Measurements from ENCODE around the gene ALDH3A2. TPM values are rescaled to one million over a fixed set of nuclear protein-coding genes. Genes with fewer than 3 reads are reported as not detected.

ALDH3A2 gene
- total and polyA plus RNA-seq, 8 donors, result 46.3 to 102 (median 57.0) TPM

DNA sequence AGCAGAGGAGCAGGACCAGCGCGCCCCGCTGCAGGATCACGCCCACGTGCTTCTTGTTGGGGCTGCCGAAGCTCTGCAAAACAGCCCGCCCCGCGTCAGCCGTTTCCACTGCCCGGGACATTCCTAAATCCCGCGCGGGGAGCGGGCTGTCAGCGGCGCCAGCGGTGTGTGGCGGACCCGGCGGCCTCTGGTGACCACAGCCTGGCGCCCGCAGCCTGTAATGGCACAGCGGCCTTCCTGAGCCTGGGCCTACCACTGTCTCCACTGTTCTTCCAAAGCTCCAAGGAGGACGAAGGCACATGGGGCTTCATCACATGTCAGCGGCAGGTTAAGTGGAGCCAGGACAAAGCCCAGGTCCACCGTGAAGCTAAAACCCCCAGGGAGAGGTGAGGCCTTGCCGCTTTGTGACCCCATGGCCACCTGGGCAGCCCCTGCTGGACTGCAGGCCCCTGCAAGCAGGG lies 65.4 kb downstream of the ALDH3A2 start:
- 88 to 89% methylated on average over 27 to 28 of the region's 28 CpGs for WGBS, 2 donors
- H3K27me3 ChIP-seq, result no peaks in the 10 kb centered on the region
- TF ChIP-seq, protein P1, sequence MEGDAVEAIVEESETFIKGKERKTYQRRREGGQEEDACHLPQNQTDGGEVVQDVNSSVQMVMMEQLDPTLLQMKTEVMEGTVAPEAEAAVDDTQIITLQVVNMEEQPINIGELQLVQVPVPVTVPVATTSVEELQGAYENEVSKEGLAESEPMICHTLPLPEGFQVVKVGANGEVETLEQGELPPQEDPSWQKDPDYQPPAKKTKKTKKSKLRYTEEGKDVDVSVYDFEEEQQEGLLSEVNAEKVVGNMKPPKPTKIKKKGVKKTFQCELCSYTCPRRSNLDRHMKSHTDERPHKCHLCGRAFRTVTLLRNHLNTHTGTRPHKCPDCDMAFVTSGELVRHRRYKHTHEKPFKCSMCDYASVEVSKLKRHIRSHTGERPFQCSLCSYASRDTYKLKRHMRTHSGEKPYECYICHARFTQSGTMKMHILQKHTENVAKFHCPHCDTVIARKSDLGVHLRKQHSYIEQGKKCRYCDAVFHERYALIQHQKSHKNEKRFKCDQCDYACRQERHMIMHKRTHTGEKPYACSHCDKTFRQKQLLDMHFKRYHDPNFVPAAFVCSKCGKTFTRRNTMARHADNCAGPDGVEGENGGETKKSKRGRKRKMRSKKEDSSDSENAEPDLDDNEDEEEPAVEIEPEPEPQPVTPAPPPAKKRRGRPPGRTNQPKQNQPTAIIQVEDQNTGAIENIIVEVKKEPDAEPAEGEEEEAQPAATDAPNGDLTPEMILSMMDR (IDR thresholded peaks at IDR 0.05), result no peak
- no peaks in the 10 kb centered on the region for H3K4me1 ChIP-seq
- H3K36me3 ChIP-seq, result no peaks in the 10 kb centered on the region
- no peaks in the 10 kb centered on the region for H3K9me3 ChIP-seq
- no peak overlapping the region for H3K4me3 ChIP-seq
- FAIRE-seq, result no peak
- ATAC-seq, result no peak
- peak in 2 of 6 donors; percentile 45 to 52 for DNase-seq
- intact Hi-C loops (cut with DNase I), result no loop called here
- H3K27ac ChIP-seq, result no peak overlapping the region

DNA sequence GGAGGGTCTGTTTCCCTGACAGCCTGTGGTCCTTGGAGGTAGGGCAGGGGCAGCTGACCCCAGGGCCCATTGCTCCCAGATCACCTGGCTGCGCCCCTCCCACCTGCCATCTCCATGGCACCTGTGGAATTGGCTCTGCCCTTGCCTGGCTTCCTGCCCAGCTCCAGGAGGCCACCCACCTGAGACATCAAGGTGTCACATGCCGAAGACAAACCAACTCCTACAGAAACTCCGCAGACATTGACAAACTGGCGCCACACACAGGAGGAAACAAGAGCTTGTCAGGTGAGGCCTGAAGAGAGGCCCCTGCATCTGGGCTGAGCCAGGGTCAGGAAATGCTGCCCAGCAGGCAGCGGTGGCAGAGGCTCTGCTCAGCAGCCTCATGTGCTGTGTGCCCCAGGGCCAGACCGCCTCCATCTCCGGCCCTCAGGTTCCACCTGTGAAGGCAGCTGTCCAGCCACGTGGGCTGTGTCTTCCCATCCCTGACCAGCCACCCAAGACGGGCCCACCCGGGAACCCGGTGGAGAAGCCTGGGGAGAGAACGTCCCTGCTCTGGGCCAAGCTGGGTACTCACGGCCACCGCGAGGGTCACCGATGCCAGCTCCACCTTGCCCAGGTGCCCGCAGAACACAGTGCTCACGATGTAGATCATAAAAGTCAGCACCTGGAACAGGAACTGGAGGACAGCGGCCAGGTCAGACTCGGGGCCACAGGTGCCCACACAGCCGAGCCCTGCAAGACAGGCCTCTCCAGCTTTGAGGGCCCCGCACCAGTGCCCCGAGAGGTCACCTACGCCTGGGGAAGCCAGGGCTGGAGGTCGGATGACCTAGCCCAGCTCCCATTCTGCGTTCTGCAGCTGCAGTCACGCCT lies 66.2 kb downstream of the ALDH3A2 start:
- Histone ChIP-seq H3K4me3 (no peak overlapping the region), H3K9me3 (no peaks in the 10 kb centered on the region), H3K27ac (no peak overlapping the region), H3K4me1 (no peaks in the 10 kb centered on the region), H3K27me3 (no peaks in the 10 kb centered on the region), H3K36me3 (no peaks in the 10 kb centered on the region)
- WGBS, 2 donors, result 81% methylated on average over 26 to 27 of the region's 27 CpGs
- TF ChIP-seq, protein P1 (IDR thresholded peaks at IDR 0.05), result no peak
- no peak for FAIRE-seq
- peak; percentile 13 to 67 (median 48) for ATAC-seq
- intact Hi-C loops (cut with DNase I), result no loop called here
- peak in 5 of 6 donors; percentile 21 to 69 (median 57) for DNase-seq

DNA sequence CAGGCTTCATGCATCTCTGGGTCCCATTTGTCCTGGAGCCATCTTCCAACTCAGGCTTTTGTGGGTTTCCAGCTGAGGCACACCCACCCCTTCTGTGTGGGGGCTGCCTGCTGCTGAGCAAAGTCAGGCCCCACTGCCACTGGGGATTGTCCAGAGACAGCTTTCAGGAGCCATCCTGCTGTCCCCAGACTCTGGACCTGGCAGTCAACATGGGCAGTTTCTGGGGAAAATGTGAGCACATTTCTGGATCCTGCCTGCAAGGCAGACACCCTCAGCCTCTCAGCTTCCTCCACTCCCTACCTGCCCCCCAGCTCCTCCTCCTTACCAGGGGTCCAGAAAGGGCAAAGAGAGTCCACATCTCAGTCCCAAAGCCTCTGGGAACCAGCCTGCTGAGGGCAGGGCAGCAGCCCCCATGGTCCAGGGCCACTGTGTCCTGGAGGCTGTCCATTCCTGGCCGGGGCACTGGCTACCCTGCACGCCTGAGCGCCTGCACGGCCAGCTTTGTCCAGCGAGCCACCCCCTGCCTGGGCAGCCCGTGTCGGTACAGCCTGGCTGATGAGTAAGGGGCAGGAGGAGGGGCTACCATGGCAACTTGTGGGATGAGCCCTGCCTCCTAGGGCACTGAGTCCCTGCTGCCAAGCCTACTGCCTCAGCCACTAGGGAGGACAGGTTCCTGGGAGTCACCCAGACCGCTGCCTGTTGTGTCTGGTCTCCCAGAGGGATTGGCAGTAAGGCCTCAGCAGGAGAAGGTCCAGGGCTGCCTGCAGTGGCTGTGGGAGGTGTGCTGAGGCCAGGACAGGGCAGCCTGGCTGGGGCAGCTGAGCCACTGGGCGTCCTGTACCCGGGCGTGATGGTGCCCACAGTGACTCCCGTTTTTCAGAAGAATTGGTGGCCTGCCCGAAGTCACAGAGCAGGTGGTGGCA lies 67.8 kb downstream of the ALDH3A2 start, which contains the start of gene SLC47A2:
SLC47A2 (minus strand) TSS at position 477 of the 923 bp plus-strand sequence; CDS start at position 448, 29 bp downstream.
- no peak for ATAC-seq
- TF ChIP-seq, protein P1 (IDR thresholded peaks at IDR 0.05), result no peak
- 60 to 76% methylated on average over 13 of the region's 13 CpGs for WGBS, 2 donors
- intact Hi-C loops (cut with DNase I), result no loop called here
- peak in 3 of 6 donors; percentile 2 to 52 (median 39) for DNase-seq
- H3K27ac ChIP-seq, result no peak within 1 kb of the TSS
- H3K4me1 ChIP-seq, result no peaks in the 10 kb centered on the region
- no peaks in the 10 kb centered on the region for H3K27me3 ChIP-seq
- H3K9me3 ChIP-seq, result no peaks in the 10 kb centered on the region
- no peak within 1 kb of the TSS for H3K4me3 ChIP-seq
- FAIRE-seq, result no peak
- H3K36me3 ChIP-seq, result no peaks in the 10 kb centered on the region

DNA sequence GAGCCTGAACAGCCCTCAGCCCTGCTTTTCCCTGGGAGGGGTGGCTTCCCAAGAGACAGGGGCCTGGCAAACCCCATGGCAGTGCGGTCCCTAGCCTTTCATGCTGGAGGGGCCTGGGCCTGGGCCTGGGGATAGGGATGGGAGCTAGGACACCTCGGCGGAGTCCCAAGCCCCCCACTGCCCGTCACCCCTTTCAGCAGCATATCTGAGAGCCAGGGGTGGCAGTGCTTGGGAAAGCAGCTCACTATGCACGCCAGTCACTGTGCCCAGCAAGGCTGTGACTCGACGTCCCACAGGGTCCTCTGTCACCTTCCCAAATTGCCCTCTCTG lies 68.4 kb downstream of the ALDH3A2 start:
- no peak for FAIRE-seq
- no peak overlapping the region for H3K4me3 ChIP-seq
- no peak for ATAC-seq
- no peaks in the 10 kb centered on the region for H3K27me3 ChIP-seq
- DNase-seq, result peak in 3 of 6 donors; percentile 9 to 53 (median 37)
- 78 to 87% methylated on average over 7 of the region's 7 CpGs for WGBS, 2 donors
- H3K36me3 ChIP-seq, result no peaks in the 10 kb centered on the region
- no peak overlapping the region for H3K27ac ChIP-seq
- intact Hi-C loops (cut with DNase I), result no loop called here
- no peaks in the 10 kb centered on the region for H3K4me1 ChIP-seq
- TF ChIP-seq, protein P1 (IDR thresholded peaks at IDR 0.05), result no peak
- no peaks in the 10 kb centered on the region for H3K9me3 ChIP-seq
